ENCODE measurements around the gene SPRR2D. TPM values are rescaled to one million over a fixed set of nuclear protein-coding genes. Genes with fewer than 3 reads are reported as not detected.
"Not testable (repeated sequence)": the region's sequence is repeated elsewhere in the genome, so short reads cannot be mapped to it uniquely, and the experiment has no call there.

SPRR2D gene
- not detected for polyA plus RNA-seq (ENCODE audit: insufficient read length in 3 of 3)

GRCh38 chr1:153040950-153041631 is at the start of gene SPRR2D:
SPRR2D (minus strand) TSS chr1:153041120; CDS start chr1:153040346, 774 bp downstream.
- no peak for DNase-seq (ENCODE audit: low read depth in 3 of 3, low spot score in 2 of 3)

GRCh38 chr1:153087652-153088051 is 46.7 kb upstream of the SPRR2D start:
- DNase-seq (ENCODE audit: low read depth in 3 of 3, low spot score in 2 of 3) = no peak

GRCh38 chr1:153081736-153082135 is 40.8 kb upstream of the SPRR2D start:
- DNase-seq (ENCODE audit: low read depth in 3 of 3, low spot score in 2 of 3) = no peak

- no peak for DNase-seq (ENCODE audit: low read depth in 3 of 3, low spot score in 2 of 3)
Observed at GRCh38 chr1:153072806-153073726, 32.1 kb upstream of the SPRR2D start.

- no peak for DNase-seq (ENCODE audit: low read depth in 3 of 3, low spot score in 2 of 3)
Observed at GRCh38 chr1:153071511-153071910, 30.6 kb upstream of the SPRR2D start, which contains the start of gene SPRR2B. SPRR2B (minus strand) TSS chr1:153071611; CDS start chr1:153070839, 772 bp downstream.

GRCh38 chr1:153070243-153070642 is 29.3 kb upstream of the SPRR2D start:
- DNase-seq (ENCODE audit: low read depth in 3 of 3, low spot score in 2 of 3) = no peak

- DNase-seq (ENCODE audit: low read depth in 3 of 3, low spot score in 2 of 3) = no peak
Observed at GRCh38 chr1:153058826-153059784, 18.2 kb upstream of the SPRR2D start.

GRCh38 chr1:153058154-153058553 is 17.2 kb upstream of the SPRR2D start:
- DNase-seq (ENCODE audit: low read depth in 3 of 3, low spot score in 2 of 3) = no peak

GRCh38 chr1:153057375-153057774 is 16.5 kb upstream of the SPRR2D start, which contains the start of gene SPRR2A:
SPRR2A (minus strand) TSS chr1:153057512; CDS start chr1:153056735, 777 bp downstream.
- no peak for DNase-seq (ENCODE audit: low read depth in 3 of 3, low spot score in 2 of 3)

GRCh38 chr1:153056111-153056510 is 15.2 kb upstream of the SPRR2D start:
- not testable (repeated sequence) for DNase-seq (ENCODE audit: low read depth in 3 of 3, low spot score in 2 of 3)

- DNase-seq (ENCODE audit: low read depth in 3 of 3, low spot score in 2 of 3) = no peak
Observed at GRCh38 chr1:153049211-153049610, 8.3 kb upstream of the SPRR2D start.

GRCh38 chr1:153035211-153035610 is 5.7 kb downstream of the SPRR2D start:
- DNase-seq (ENCODE audit: low read depth in 3 of 3, low spot score in 2 of 3) = no peak

GRCh38 chr1:153032677-153033308 is 8.1 kb downstream of the SPRR2D start:
- no peak for DNase-seq (ENCODE audit: low read depth in 3 of 3, low spot score in 2 of 3)

- no peak for DNase-seq (ENCODE audit: low read depth in 3 of 3, low spot score in 2 of 3)
Observed at GRCh38 chr1:153032073-153032472, 8.8 kb downstream of the SPRR2D start.

- no peak for DNase-seq (ENCODE audit: low read depth in 3 of 3, low spot score in 2 of 3)
Observed at GRCh38 chr1:153030895-153031294, 10.0 kb downstream of the SPRR2D start, which contains the start of gene SPRR1B. SPRR1B (plus strand) TSS chr1:153031203; CDS start chr1:153032346, 1,143 bp downstream.

GRCh38 chr1:153028766-153029165 is 12.2 kb downstream of the SPRR2D start:
- DNase-seq (ENCODE audit: low read depth in 3 of 3, low spot score in 2 of 3) = no peak

- DNase-seq (ENCODE audit: low read depth in 3 of 3, low spot score in 2 of 3) = no peak
Observed at GRCh38 chr1:153025797-153026196, 15.1 kb downstream of the SPRR2D start.

GRCh38 chr1:153024413-153024812 is 16.5 kb downstream of the SPRR2D start:
- no peak for DNase-seq (ENCODE audit: low read depth in 3 of 3, low spot score in 2 of 3)

- DNase-seq (ENCODE audit: low read depth in 3 of 3, low spot score in 2 of 3) = no peak
Observed at GRCh38 chr1:153023109-153023508, 17.8 kb downstream of the SPRR2D start.

GRCh38 chr1:153022340-153022739 is 18.6 kb downstream of the SPRR2D start:
- DNase-seq (ENCODE audit: low read depth in 3 of 3, low spot score in 2 of 3) = not testable (repeated sequence)
